SK-N-SH treated with all-trans-retinoic acid at 6 μM for 48 hours (cell line): Measurements from ENCODE around the gene C6orf89.

ENCODE experiments used
- ATAC-seq: fragments of 200-7000 bp; cut with Tn5 transposase; 3 replicates; pipeline ENCODE4 v1.9.1; 2020; ENCODE audit warnings: mild to moderate bottlenecking, moderate library complexity
- ARNTL ChIP-seq: fragments of 450-650 bp; formaldehyde crosslinking; IDR thresholded peaks from 2 replicates; pipeline ENCODE4 v1.5.0; 2020; ENCODE audit warnings: low read depth, mild to moderate bottlenecking, moderate library complexity, borderline replicate concordance
- BACH2 ChIP-seq: fragments of 250-450 bp; sonication (Bioruptor Pico); IDR thresholded peaks from 2 replicates; pipeline ENCODE4 v1.9.0; 2021; ENCODE audit warnings: mild to moderate bottlenecking, borderline replicate concordance
- CREB5 ChIP-seq: fragments of 250-450 bp; sonication (Bioruptor Pico); IDR thresholded peaks from 2 replicates; pipeline ENCODE4 v1.5.1; 2020; ENCODE audit warnings: low read depth, mild to moderate bottlenecking, moderate library complexity
- CSDC2 ChIP-seq: fragments of 250-450 bp; sonication (Bioruptor Pico); IDR thresholded peaks from 2 replicates; pipeline ENCODE4 v1.5.0; 2020; ENCODE audit warnings: mild to moderate bottlenecking, moderate library complexity
- CSRNP3 ChIP-seq: fragments of 250-450 bp; sonication (Bioruptor Pico); IDR thresholded peaks from 2 replicates; pipeline ENCODE4 v1.5.1; 2021; ENCODE audit warnings: mild to moderate bottlenecking, moderate library complexity
- ESRRG ChIP-seq: fragments of 250-450 bp; sonication (Bioruptor Pico); IDR thresholded peaks from 2 replicates; pipeline ENCODE4 v1.6.1; 2021; ENCODE audit warnings: mild to moderate bottlenecking
- GLIS3 ChIP-seq: fragments of 250-450 bp; sonication (Bioruptor Pico); IDR thresholded peaks from 2 replicates; pipeline ENCODE4 v1.5.0; 2020; ENCODE audit warnings: mild to moderate bottlenecking, moderate library complexity
- OSR1 ChIP-seq: fragments of 250-450 bp; sonication (Bioruptor Pico); IDR thresholded peaks from 2 replicates; pipeline ENCODE4 v1.8.0; 2022; ENCODE audit warnings: moderate library complexity, mild to moderate bottlenecking, inconsistent platforms
- POU6F1 ChIP-seq: fragments of 250-450 bp; sonication (Bioruptor Pico); IDR thresholded peaks from 2 replicates; pipeline ENCODE4 v1.8.0; 2021; ENCODE audit warnings: low read depth, mild to moderate bottlenecking, moderate library complexity, borderline replicate concordance
- PPARA ChIP-seq: fragments of 250-450 bp; sonication (Bioruptor Pico); IDR thresholded peaks from 2 replicates; pipeline ENCODE4 v1.5.0; 2020; ENCODE audit warnings: mild to moderate bottlenecking, borderline replicate concordance
- RARB ChIP-seq: fragments of 250-450 bp; sonication (Bioruptor Pico); IDR thresholded peaks from 2 replicates; pipeline ENCODE4 v1.8.0; 2021; ENCODE audit warnings: mild to moderate bottlenecking, moderate library complexity
- SNAI2 ChIP-seq: fragments of 250-450 bp; sonication (Bioruptor Pico); IDR thresholded peaks from 2 replicates; pipeline ENCODE4 v1.5.0; 2020; ENCODE audit warnings: mild to moderate bottlenecking, moderate library complexity
- TCF4 ChIP-seq: fragments of 250-450 bp; sonication (Bioruptor Pico); IDR thresholded peaks from 2 replicates; pipeline ENCODE4 v1.8.0; 2021; ENCODE audit warnings: mild to moderate bottlenecking, moderate library complexity, borderline replicate concordance
- TOX ChIP-seq: fragments of 250-450 bp; sonication (Bioruptor Pico); IDR thresholded peaks from 2 replicates; pipeline ENCODE4 v1.8.0; 2021; ENCODE audit warnings: mild to moderate bottlenecking, moderate library complexity, borderline replicate concordance
- TSHZ2 ChIP-seq: fragments of 250-450 bp; sonication (Bioruptor Pico); IDR thresholded peaks from 2 replicates; pipeline ENCODE4 v1.5.0; 2020; ENCODE audit warnings: mild to moderate bottlenecking, moderate library complexity
- ZC3H10 ChIP-seq: fragments of 250-450 bp; sonication (Bioruptor Pico); IDR thresholded peaks from 2 replicates; pipeline ENCODE4 v1.5.1; 2021; ENCODE audit warnings: mild to moderate bottlenecking, moderate library complexity
- ZFP30 ChIP-seq: fragments of 450-650 bp; formaldehyde crosslinking; IDR thresholded peaks from 2 replicates; pipeline ENCODE4 v1.5.0; 2022; ENCODE audit warnings: mild to moderate bottlenecking, moderate library complexity
- ZNF565 ChIP-seq: fragments of 450-650 bp; formaldehyde crosslinking; conservative IDR thresholded peaks from 2 replicates; pipeline ENCODE4 v1.5.0; 2020; ENCODE audit warnings: low read depth, mild to moderate bottlenecking, moderate library complexity
- ZNF70 ChIP-seq: fragments of 450-650 bp; formaldehyde crosslinking; IDR thresholded peaks from 2 replicates; pipeline ENCODE4 v1.5.0; 2020; ENCODE audit warnings: mild to moderate bottlenecking, moderate library complexity
- ZNF8 ChIP-seq: fragments of 450-650 bp; formaldehyde crosslinking; IDR thresholded peaks from 2 replicates; pipeline ENCODE4 v1.5.0; 2020; ENCODE audit warnings: mild to moderate bottlenecking, moderate library complexity

The C6orf89 gene

GRCh38 chr6:36897609-36898008 lies 11.9 kb downstream of the C6orf89 start:
- TF ChIP-seq OSR1 (CRISPR knock-in tag) (no peak), TCF4 (CRISPR knock-in tag) (no peak), ZNF565 (CRISPR knock-in tag) (no peak), ZC3H10 (CRISPR knock-in tag) (no peak), TOX (no peak), SNAI2 (CRISPR knock-in tag) (no peak), BACH2 (CRISPR knock-in tag) (no peak), PPARA (CRISPR knock-in tag) (no peak), CSRNP3 (CRISPR knock-in tag) (no peak), ESRRG (CRISPR knock-in tag) (no peak), ZFP30 (CRISPR knock-in tag) (no peak), ZNF70 (CRISPR knock-in tag) (no peak), CSDC2 (no peak), ARNTL (CRISPR knock-in tag) (no peak), RARB (CRISPR knock-in tag) (no peak), TSHZ2 (CRISPR knock-in tag) (no peak), POU6F1 (CRISPR knock-in tag) (no peak), CREB5 (CRISPR knock-in tag) (no peak), GLIS3 (no peak), ZNF8 (CRISPR knock-in tag) (no peak)
- ATAC-seq, result peak; percentile 42; the same call in 1 of the 3 replicates

GRCh38 chr6:36904114-36904513 lies 18.4 kb downstream of the C6orf89 start:
- no peak for TF ChIP-seq POU6F1 (CRISPR knock-in tag)
- no peak for ATAC-seq

GRCh38 chr6:36904851-36905393 lies 19.2 kb downstream of the C6orf89 start:
- ATAC-seq, result no peak
- no peak for TF ChIP-seq RARB (CRISPR knock-in tag)
